Activated CD8-positive, alpha-beta memory T cell treated with anti-CD3 and anti-CD28 coated beads, Interleukin-2, amount 50 U/mL, for 24 hours (primary cell): ENCODE results near the gene KLHL30.
"Not testable (repeated sequence)": the region's sequence is repeated elsewhere in the genome, so short reads cannot be mapped to it uniquely, and the experiment has no call there.

ENCODE experiments used
- DNase-seq: peaks from one replicate; pipeline ENCODE4 v3.0.0-alpha.2; 2020; ENCODE audit errors: extremely low read depth

Gene KLHL30

GRCh38 chr2:238161291-238162051 lies 23.0 kb downstream of the KLHL30 start:
- DNase-seq = no peak

GRCh38 chr2:238162251-238162845 lies 23.9 kb downstream of the KLHL30 start:
- DNase-seq = no peak

DNA sequence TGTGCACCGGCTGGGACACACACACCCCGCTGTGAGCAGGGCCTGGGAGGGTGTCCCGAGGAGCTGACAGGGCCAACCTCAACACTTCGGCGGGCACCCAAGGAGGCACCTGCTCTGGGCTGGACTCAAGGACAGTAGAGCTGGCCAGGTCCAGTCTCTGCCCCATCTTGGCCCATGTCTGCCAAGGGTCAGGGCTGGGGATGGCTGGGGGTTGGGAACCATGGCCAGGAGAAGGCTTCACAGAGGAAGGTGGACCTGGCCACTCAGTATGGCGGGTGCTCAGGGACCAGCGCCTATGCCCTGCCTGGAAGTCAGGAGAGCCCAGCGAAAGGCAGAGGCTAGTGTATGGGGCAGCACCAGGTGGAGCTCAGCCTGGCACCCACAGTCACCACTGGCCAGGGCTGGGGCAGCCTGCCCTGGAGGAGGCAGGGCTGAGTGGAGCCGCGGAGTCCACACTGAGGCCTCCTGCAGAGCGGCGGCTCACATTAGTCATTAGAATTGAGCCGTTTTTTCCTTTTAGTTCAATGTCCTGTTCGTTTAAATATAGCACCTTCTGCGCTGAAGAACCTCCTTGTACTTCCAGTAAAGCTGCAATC lies 24.5 kb downstream of the KLHL30 start:
- no peak for DNase-seq

- no peak for DNase-seq
Measured at GRCh38 chr2:238163481-238164198, 25.2 kb downstream of the KLHL30 start.

GRCh38 chr2:238164906-238165287 lies 26.4 kb downstream of the KLHL30 start:
- no peak for DNase-seq

DNA sequence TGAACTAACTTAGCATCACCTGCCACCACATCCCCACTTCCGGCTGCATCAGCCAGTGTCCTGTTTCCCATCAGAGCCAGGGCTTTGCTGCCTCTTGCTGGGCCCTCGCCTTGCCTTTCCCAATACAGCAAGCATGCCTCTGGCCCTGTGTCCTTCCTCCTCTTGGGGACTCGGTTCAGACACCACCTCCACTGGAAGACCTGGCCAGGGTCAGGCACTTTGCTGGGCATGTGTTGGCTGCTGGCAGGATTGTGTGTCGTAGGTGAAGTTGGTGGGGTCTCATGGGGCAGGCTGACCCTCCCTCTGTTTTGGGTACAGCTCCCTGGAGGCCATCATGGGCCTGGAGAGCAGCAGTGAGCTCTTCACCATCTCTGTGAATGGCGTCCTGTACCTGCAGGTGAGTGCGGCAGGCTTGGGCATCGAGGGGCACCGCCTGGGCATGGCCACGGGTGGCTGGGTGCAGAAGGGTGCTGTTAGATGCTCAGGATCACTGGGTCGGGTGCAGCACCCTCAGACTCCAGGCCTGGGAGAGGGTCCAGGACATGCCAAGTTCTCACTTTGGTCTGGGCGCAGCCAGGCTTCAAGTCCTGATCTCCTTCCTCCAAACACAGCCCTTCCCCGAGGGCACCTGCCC lies 26.9 kb downstream of the KLHL30 start:
- no peak for DNase-seq

GRCh38 chr2:238166391-238167343 lies 28.2 kb downstream of the KLHL30 start:
- no peak for DNase-seq

DNA sequence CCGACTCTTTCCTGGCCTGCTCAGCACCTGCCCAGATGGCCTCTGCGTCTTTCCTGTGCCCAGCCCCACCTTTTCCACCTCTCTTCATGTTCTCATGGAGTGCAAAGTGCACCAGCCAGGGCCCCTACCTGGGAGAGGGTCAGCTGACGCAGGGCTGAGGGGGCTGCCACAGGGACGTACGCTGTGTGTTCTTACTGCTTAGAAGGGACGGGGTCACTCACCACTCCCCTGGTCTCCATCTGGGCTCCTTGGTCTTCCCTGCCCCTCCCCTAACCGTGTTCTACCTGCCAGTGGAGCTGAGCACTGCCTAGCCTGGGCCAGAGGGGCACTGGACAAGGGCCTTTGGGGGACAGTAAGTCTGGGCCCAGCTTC lies 28.9 kb downstream of the KLHL30 start:
- DNase-seq = no peak

DNA sequence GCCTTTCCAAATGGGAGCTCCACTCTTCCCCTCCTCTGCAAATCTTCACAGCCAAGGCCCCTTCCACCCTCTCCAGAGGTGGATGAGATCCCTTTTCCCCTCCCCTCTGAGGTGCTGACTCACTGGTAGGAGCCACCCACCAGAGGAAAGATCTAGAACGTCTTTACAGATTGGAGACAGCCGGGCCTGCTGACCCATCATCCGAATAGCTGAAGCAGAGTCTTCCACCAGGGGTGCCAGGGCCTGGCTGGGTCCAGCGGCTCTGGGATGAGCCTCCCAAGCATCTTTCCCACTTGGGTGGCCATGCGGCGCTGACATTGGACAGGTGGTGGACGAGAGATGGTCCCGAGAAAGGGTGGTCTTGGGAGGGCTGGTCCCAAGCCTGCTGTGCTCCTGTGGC lies 29.3 kb downstream of the KLHL30 start:
- DNase-seq = no peak

GRCh38 chr2:238168196-238169047 lies 30.0 kb downstream of the KLHL30 start:
- no peak for DNase-seq

DNA sequence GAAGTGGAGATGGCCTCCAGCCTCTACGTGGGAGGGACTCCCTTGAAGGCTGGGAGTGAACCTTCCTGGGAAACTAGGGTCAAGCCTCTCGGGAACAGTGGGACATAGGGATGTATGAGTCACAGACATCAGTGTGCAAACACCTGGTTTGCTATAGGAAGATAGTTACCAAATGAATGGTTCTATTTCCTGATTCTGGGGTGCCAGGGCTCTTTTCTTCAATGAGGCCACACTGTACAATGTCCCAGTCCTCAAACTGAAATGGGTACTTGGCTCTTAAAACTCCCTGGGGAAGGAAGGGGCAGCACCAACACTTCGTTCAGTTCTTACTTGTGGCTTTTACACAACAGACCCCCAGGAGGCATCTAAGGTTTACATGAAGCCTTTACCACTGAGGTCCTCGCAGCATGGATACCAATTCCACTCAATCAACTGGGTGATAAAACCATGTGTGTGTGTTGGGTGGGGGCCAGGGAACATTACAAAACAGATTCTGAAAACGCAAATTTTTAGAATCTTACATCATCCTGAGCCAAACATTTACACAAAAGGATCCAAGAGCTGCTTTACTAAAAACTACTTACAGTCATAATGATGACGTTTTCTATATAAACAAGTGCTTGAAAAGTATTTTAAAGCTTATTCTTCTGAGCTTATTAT lies 30.7 kb downstream of the KLHL30 start:
- DNase-seq = no peak

- no peak for DNase-seq
Measured at GRCh38 chr2:238169708-238170251, 31.3 kb downstream of the KLHL30 start.

- no peak for DNase-seq
Measured at GRCh38 chr2:238170386-238171071, 32.1 kb downstream of the KLHL30 start.

DNA sequence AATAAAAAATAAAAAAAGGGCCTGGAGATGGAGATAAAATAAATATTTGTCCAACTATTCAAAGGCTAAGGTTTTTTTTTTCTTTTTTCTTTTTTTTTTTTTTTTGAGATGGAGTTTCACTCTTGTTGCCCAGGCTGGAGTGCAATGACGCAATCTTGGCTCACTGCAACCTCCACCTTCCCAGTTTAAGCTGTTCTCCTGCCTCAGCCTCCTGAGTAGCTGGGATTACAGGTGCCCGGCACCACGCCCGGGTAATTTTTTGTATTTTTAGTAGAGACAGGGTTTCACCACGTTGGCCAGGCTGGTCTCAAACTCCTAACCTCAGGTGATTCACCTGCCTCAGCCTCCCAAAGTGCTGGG lies 32.6 kb downstream of the KLHL30 start:
- not testable (repeated sequence) for DNase-seq

- no peak for DNase-seq
Measured at GRCh38 chr2:238171575-238172187, 33.2 kb downstream of the KLHL30 start.

- DNase-seq = no peak
Measured at GRCh38 chr2:238172439-238172838, 34.0 kb downstream of the KLHL30 start.

DNA sequence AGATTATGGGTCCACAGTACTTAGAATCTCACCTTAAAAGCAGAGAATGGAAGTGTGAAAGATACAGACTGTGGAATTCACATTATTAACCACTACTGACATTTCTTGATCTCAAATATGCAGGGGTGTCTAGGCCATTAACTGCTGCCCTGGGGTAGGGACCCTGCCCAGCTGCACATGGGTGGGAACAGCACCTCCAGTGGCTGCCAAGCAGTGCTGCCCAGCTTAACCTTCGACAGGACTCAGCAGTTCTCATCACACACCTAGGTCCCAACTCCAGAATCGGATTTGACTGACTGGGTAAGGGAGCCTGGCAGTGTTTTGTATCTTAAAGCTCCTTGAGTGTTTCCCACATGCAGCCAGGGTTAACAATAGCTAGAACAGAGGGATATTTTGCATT lies 35.2 kb downstream of the KLHL30 start:
- no peak for DNase-seq

DNA sequence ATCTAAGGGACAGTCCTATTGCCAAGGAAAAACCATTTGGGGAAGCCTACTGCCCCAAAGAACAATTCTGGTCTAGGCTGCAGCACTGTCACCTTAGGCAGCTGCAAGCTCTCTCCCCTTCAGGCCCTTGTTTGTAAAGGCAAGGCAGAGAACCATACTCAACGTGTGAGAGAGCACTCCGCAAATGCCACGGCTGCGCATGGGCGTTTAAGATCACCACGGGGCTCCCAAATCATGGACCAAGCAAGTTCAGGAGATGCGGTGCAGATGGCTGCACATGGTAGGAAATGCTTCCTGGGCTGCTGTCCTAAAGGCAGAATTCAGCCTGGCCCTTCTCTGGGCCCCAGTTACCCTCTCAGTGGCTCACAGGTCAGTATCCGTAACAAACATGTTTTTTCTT lies 35.8 kb downstream of the KLHL30 start:
- no peak for DNase-seq
